NB4 (cell line): ENCODE results near the gene COL23A1.

Experiments
- DNase-seq: peaks from one replicate; pipeline ENCODE4 v3.0.0; 2010; ENCODE audit warnings: low read depth
- H3K4me3 ChIP-seq: one replicate; pipeline ENCODE4 v1.5.1; 2011; ENCODE audit warnings: mild to moderate bottlenecking, low read depth, low read length, moderate library complexity
- MAX ChIP-seq: IDR thresholded peaks from 2 replicates; pipeline ENCODE4 v1.6.1; 2011; ENCODE audit warnings: low read depth, low read length
- MYC ChIP-seq: IDR thresholded peaks from 2 replicates; pipeline ENCODE4 v1.6.1; 2011; ENCODE audit warnings: low read depth, low read length
- POLR2A ChIP-seq: IDR thresholded peaks from 2 replicates; pipeline ENCODE4 v1.6.1; 2011; ENCODE audit warnings: mild to moderate bottlenecking; ENCODE audit not compliant: insufficient read length; ENCODE audit errors: extremely low read depth
- TF ChIP-seq, protein P1 (sequence below): IDR thresholded peaks from one replicate; pipeline ENCODE4 v1.5.1; 2012; ENCODE audit warnings: low read depth, low read length

The COL23A1 gene

GRCh38 chr5:178564397-178564796 lies 25.8 kb downstream of the COL23A1 start:
- TF ChIP-seq MYC, result no peak
- TF ChIP-seq MAX, result no peak
- no peak for TF ChIP-seq POLR2A
- TF ChIP-seq, protein P1, sequence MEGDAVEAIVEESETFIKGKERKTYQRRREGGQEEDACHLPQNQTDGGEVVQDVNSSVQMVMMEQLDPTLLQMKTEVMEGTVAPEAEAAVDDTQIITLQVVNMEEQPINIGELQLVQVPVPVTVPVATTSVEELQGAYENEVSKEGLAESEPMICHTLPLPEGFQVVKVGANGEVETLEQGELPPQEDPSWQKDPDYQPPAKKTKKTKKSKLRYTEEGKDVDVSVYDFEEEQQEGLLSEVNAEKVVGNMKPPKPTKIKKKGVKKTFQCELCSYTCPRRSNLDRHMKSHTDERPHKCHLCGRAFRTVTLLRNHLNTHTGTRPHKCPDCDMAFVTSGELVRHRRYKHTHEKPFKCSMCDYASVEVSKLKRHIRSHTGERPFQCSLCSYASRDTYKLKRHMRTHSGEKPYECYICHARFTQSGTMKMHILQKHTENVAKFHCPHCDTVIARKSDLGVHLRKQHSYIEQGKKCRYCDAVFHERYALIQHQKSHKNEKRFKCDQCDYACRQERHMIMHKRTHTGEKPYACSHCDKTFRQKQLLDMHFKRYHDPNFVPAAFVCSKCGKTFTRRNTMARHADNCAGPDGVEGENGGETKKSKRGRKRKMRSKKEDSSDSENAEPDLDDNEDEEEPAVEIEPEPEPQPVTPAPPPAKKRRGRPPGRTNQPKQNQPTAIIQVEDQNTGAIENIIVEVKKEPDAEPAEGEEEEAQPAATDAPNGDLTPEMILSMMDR, result no peak
- DNase-seq, result no peak
- H3K4me3 ChIP-seq, result no peak overlapping the region

DNA sequence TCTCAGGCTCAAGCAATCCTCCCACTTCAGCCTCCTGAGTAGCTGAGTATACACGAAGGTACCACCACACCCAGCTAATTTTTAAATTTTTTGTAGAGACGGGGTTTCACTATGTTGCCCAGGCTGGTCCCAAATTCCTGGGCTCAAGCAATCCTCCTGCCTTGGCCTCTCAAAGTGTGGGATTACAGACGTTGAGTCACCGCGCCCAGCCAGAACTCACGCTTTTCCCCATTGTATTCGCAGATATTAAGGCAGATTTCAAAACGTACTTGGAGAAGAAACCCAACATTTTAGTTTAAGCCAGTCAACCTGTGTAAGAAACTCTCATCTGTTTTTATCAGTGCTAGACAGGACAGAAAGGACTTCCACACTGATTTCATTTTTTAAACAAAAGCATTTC lies 26.6 kb downstream of the COL23A1 start:
- TF ChIP-seq POLR2A (no peak), MYC (no peak), MAX (no peak)
- H3K4me3 ChIP-seq, result no peak overlapping the region
- DNase-seq, result no peak

DNA sequence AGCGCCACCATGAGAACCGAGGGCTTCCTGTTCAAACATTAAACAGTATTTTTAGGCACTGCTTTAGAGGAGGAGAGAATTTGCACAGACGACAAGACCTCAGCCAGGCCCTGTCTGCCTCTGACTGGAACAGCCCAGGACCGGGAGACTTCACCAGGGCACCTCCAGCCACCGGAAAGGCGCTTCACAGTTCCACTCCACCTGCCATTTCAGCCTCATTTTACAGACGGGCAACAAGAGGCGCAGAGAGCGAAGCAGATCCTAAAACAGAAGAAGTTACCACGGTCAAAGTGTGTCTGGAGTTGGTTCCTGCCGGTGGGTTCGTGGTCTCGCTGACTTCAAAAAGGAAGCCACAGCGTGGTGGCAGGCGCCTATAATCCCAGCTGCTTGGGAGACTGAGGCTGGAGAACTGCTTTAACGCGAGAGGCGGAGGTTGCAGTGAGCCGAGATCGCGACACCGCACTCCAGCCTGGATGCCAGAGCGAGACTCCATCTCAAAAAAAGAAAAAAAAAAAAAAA lies 28.4 kb downstream of the COL23A1 start:
- peak; percentile 64 for DNase-seq
- TF ChIP-seq, protein P1, result no peak
- TF ChIP-seq POLR2A (no peak), MAX (no peak), MYC (no peak)
- H3K4me3 ChIP-seq, result peak overlapping the region; percentile 59

DNA sequence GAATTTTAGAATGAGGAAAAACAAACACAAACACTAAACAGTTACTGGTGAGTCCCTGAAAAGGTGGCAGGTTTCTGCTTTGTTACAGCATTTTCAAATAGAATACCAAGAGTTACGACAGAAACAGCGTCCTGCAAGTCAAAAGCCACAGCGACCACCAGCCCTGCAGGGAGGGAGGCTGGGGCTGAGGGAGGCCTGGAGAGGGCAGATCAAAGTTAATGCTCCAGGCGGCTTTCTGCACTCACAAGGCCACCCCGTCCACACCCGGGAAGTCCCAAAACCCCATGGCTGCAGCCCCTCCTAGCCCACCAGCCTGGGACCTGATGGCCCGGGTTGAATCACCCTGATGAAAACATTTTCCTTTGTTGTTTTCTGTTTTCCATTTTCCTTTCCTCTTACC lies 29.3 kb downstream of the COL23A1 start:
- DNase-seq, result peak; percentile 80

DNA sequence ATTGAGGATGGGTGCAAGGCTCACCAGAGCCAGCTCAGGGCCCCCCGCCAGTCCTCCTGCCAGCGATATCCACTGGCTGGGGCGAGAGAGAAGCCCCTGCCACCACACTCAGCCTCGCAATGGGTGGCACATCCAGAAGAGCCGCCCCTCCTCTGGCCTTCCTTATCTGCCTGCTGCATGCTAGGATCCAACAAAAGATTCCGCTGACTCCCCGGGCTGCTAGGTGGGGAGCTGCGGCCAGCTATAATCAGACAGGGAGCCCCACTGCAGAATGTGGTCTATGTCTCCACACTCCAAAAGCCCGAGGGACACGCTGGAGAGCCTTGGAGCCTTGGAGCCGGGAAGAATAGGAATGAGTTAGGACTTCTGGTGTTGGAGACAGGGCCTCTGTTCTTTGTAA lies 32.8 kb downstream of the COL23A1 start:
- TF ChIP-seq POLR2A (no peak), MYC (no peak), MAX (no peak)
- TF ChIP-seq, protein P1, result no peak
- H3K4me3 ChIP-seq, result no peak overlapping the region
- DNase-seq, result no peak

More for the DNA sequence above, 29.3 kb downstream of the COL23A1 start:
- peak overlapping the region; percentile 59 for H3K4me3 ChIP-seq
- TF ChIP-seq POLR2A (no peak), MYC (no peak), MAX (no peak)
- TF ChIP-seq, protein P1, result no peak

GRCh38 chr5:178555771-178556211 lies 34.4 kb downstream of the COL23A1 start:
- no peak overlapping the region for H3K4me3 ChIP-seq
- TF ChIP-seq, protein P1, result no peak
- TF ChIP-seq POLR2A (no peak), MYC (no peak)
- DNase-seq, result no peak
